HG02852 (cell line): Measurements from ENCODE around the gene NCAPD3.

ENCODE experiments used
- ATAC-seq: cut with Tn5 transposase; IDR thresholded peaks from one replicate; pipeline ENCODE4 v1.9.1; 2021; ENCODE audit warnings: mild to moderate bottlenecking, moderate library complexity; ENCODE audit not compliant: unreplicated experiment

The NCAPD3 gene

DNA sequence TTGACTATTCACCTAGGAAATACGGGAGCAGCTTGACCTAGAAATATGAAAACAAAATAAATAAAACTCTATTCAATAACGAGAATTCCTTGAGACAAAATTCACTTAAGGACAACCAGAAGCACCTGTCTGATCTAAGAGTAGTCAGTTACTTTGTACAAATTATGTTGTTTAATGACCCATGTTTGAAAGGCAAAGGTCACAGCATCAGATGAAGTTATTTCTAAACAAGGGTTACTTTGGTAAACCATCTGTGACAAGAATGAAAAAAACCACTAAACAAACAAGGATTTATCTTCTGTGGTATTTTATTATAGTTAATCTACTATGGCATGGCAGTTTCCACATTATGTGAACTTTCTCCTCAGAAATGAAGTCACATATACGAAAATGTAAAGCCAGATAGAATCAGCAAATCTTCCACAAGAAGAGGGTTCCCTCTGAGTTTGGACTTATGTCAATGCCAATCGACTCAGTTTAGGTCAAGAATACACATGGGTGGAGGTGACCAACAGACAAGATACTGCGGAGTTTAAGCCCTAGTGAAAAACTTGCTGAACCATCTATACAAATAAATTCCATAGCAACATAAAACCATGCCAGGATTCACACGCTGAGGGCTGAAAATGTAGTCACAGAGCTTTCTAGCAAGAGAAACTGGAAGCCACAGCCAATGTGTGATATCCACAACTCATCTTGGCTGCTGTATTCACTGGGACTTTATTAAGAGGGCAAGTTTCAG is 53.4 kb downstream of the NCAPD3 start:
- no peak for ATAC-seq

DNA sequence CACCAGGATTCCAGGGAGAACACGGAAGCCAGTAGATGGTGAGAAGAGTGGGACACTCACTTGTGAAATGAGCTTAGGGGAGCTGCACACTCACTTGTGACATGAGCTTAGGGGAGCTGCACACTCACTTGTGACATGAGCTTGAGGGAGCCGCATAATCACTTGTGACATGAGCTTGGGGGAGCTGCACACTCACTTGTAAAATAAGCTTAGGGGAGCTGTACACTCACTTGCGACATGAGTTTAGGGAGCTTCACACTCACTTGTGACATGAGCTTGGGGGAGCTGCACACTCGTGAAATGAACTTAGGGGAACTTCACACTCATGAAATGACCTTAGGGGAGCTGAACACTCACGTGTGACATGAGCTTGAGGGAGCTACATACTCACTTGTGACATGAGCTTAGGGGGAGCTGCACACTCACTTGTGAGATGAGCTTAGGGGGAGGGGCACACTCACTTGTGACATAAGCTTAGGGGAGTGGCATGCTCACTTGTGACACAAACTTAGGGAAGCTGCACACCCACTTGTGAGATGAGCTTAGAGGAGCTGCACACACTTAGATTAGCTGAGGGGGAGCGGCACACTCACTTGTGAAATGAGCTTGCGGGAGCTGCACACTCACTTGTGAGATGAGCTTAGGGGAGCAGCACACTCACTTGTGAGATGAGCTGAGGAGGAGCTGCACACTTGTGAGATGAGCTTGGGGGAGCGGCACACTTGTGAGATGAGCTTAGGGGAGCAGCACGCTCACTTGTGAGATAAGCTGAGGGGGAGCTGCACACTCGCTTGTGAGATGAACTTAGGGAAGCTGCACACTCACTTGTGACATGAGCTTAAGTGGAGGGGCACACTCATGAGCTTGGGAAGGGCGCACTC is 59.0 kb downstream of the NCAPD3 start:
- no peak for ATAC-seq

DNA sequence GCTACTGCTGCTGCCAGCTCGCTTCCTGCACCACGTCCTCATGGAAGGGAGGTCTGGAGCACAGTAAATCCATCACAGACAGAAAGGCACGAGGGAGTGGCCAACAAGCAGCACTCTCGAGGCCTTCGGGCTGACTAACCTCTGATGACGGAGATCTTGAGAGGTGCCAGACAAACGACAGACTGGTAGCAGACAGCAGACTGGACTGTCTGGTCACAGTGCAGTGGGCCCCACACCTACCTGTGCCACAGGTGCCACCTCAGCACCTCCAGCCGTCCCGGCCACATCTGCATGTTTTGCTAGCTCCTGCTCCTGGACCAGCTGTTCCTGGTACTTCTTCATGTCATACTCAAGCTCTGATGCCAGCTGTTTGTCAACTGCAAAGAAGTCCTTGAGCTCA is 64.1 kb downstream of the NCAPD3 start:
- ATAC-seq: no peak

DNA sequence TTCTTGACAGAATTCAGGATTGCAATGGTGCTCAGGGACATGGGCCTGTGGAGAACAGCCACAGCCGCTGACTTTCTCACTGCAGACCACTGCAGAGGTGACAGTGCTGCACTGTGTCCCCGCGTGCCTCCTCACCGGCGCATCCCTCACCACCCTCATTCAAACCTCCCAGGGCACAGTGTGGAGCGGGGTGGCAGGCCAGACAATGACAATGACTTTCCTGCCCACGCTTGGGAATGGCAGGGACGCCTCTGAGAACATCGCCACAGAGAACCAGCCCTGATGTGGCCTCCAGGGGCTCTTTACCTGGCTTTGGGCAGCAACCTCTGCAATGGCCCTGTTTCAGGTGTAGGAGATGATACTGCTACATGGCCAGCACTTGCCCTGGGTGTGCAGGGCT is 65.7 kb downstream of the NCAPD3 start:
- no peak for ATAC-seq

DNA sequence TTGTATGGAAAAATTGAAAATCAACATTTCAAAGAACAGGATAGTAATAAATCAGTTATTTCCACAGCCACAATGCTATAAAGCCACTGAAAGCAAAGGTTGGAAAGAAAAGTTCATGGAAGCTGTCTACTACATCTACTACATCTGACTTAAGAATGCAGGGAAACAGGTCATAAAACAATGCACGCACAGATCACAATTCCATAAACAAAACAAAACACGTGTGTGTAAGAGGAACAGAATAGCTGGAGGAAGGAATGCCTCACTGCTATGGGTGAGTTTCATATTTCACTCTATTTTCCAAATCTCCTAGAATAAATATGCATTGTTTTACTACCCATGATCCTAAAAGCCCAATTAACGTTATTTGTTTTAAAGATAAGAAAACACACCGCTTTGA is 66.3 kb downstream of the NCAPD3 start:
- no peak for ATAC-seq

DNA sequence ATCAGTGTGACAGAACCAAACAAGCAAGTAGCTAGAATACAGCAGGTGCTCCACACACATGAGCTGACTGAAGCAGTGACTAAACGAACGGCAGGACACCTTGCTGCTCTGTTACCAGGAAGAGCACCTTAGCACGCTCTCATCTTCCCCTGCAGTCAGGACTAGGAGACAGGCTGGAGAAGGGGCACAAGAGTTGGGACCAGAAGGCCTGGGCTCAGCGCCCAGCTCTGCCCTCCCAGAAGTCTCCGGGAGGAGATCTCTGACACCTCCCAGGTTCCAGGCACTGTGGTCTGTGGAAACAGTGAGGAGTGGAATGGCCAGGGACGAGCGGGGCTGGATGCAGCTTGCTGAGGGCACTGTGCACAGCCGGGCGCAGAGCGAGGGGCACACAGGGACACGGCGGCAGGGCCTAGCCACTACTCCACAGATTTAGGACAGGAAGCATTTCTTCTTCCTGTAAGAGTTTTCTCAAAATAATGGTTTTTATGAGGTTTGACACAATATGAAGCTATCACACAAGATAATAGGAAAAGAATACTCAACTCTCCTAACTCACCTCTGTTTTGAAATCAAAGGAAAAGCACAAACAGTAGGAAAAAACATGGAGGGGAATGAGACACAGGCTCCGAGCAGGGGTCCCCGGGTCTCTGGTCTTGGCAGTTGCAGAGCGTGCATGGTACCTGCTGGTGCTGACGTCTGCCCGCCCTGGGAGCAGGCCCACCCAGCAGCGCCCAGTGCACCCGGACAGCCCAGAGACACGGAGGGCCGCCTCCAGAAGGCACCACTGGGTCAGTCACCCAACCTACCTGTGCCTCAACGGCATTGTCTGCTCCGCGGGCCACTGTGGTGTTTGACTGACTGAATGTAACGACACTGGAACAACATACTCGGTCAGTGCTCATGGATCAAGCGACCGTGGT is 67.6 kb downstream of the NCAPD3 start:
- no peak for ATAC-seq

DNA sequence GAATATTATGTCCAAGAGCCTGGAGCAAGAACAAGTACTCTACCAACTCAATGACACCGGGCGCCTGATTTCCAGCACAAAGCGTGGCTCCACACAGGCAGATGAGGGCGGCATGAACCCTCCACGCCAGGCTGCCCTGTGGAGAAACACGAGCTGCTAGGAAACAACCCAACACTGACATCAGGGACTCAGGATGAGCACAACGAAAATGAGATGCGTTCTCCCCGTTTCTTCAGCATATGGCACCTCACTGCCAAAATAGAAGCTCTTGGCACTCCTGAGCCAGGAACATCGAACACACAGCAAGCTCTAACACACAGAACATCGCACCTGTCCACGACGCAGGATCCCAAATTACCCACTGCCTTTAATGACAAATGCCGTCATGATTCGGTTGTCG is 68.3 kb downstream of the NCAPD3 start:
- no peak for ATAC-seq

DNA sequence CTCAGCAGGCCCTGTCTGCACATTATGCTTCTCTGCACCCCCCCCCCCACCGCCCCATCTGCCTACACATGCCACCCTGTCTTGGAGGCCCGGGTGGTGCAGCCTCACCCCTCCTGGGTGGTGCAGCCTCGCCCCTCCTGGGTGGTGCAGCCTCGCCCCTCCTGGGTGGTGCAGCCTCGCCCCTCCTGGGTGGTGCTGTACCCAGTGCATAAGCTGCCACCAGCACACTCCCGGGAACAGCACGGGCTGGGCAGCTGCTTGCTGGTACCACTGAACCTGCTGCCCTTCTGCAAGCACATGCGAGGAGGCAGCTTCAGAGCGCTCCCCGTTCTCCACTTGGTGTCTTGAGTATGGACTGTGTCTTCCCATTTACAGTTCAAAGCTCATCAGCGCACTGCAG is 69.3 kb downstream of the NCAPD3 start:
- no peak for ATAC-seq

DNA sequence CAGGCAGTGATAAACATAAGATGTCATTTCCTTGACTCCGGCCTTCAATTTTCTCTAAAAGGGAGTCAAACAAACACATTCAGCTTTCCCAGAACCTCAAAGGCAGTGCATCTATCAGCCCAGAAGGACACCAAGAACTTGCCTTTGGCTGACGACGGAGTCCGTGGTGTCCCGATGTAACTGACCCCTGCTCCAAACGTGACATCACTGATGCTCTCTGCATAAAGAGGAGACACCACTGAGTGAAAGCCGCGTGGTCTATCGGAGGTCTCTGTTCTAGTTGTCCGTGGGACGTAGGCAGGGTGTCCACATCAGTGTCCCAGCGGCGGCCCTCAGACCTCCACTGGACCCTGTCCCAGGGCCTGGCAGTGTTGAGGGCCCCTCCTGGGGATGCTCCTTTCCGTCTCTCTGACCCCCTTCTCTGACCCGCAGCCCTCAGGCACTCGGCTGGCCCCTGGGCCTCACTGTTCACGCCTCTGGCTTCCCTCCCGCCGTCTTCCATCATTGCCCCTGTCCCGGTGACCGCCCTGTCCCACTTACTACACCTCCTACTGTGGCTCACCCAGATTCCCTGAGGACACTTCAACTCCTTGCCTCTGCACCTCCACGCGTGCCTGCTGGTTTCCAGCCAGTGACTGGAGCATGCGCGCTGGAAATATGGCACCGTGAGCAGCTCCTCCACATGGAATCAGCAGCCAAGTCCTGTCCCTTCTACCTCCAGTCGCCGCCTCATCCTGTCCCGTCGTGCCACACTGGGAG is 70.4 kb downstream of the NCAPD3 start:
- ATAC-seq: no peak

DNA sequence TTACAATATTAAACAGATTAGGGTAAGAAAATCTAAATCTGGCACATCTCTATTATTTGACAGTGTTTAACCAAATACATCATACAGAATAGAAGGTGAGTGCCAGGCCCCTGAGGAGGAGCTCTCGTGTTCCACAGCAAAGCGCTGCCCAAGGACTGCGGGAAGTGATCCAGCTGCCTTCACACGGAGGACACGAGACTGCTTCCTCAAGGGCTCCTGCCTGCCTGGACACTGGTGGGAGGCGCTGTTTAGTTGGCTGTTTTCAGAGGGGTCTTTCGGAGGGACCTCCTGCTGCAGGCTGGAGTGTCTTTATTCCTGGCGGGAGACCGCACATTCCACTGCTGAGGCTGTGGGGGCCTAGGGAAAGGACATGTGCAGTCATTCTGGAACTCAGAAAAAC is 71.1 kb downstream of the NCAPD3 start:
- ATAC-seq: no peak

DNA sequence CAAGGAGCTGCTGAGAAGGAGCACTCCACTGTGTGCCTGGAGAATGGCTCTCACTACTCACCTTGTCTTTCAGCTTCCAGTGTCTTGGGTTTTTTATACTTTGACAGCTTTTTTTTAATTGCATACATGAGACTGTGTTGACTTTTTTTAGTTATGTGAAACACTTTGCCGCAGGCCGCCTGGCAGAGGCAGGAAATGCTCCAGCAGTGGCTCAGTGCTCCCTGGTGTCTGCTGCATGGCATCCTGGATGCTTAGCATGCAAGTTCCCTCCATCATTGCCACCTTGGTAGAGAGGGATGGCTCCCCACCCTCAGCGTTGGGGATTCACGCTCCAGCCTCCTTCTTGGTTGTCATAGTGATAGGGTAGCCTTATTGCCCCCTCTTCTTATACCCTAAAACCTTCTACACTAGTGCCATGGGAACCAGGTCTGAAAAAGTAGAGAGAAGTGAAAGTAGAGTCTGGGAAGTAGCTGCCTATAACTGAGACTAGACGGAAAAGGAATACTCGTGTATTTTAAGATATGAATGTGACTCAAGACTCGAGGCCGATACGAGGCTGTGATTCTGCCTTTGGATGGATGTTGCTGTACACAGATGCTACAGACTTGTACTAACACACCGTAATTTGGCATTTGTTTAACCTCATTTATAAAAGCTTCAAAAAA is 72.6 kb downstream of the NCAPD3 start:
- ATAC-seq: no peak

DNA sequence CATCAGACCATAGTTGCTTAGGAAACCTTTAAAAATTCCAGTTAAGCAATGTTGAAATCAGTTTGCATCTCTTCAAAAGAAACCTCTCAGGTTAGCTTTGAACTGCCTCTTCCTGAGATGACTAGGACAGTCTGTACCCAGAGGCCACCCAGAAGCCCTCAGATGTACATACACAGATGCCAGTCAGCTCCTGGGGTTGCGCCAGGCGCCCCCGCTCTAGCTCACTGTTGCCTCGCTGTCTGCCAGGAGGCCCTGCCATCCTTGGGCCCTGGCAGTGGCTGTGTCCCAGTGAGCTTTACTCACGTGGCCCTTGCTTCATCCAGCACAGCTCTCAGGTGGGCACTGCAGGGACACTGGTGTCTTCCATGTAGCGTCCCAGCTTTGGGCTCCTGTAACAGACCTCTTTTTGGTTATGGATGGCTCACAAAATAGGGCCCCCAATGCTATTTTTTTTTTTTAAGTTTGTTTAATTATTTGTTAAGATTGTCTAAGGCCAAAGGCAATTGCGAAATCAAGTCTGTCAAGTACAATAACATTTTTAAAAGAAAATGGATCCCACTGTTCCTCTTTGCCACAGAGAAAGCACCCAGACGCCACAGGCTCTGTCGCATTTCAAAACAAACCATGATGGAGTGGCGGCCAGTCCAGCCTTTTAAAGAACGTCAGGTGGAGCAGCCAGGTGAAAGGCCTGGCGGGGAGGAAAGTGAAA is 73.4 kb downstream of the NCAPD3 start:
- ATAC-seq: no peak

DNA sequence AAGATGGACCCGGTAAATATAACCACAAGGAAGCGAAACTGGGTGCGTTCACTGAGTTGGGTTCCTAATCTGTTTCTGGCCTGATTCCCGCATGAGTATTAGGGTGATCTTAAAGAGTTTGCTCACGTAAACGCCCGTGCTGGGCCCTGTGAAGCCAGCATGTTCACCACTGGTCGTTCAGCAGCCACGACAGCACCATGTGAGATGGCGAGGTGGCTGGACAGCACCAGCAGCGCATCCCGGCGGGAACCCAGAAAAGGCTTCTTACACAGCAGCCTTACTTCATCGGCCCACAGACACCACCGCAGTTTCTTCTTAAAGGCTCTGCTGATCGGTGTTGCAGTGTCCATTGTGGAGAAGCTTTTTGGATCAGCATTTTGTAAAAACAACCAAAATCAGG is 74.4 kb downstream of the NCAPD3 start:
- no peak for ATAC-seq

DNA sequence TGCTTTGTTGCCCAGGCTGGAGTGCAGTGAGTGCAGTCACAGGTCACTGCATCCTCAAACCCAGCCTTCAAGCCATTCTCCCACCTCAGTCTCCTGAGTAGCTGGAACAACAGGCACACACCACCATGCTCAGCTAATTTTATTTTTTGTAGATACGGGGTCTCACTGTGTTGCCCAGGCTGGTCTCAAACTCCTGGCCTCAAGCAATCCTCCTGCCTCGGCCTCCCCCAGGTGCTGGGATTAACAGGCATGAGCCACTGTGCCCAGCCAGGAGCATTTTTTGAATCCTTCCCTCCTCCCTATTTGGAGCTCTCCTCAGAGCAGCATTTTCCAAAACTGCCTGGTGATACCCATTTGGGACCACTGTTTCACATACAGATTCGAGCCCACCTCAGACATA is 77.2 kb downstream of the NCAPD3 start:
- ATAC-seq: no peak

DNA sequence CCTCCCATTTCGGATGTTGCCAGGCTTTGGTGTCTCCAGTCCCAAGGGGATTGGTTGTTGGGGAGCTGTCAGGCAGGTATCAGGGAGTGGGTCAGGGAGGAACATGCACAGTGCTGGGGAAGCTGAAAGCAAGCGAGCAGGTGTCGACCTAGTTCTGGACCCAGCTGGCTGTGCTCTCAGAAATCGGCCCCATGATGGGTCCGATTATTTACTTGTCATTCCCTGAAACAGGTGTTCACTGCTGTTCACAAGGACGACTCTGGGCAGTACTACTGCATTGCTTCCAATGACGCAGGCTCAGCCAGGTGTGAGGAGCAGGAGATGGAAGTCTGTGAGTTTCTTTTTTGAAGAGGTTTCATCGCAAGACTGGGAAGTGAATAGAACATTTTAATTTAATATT is 78.1 kb downstream of the NCAPD3 start:
- no peak for ATAC-seq

DNA sequence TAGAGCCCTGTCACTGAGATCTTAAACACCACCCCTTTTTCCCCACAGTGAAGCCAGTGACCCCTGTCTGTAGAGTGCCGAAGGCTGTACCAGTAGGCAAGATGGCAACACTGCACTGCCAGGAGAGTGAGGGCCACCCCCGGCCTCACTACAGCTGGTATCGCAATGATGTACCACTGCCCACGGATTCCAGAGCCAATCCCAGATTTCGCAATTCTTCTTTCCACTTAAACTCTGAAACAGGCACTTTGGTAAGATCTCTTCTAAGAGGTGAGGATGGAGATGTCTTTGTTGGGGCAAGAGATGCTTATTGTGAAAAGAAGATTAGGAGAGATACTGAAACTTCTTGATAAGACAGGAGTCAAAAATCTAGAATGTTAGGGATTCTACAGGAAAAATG is 79.0 kb downstream of the NCAPD3 start:
- no peak for ATAC-seq

DNA sequence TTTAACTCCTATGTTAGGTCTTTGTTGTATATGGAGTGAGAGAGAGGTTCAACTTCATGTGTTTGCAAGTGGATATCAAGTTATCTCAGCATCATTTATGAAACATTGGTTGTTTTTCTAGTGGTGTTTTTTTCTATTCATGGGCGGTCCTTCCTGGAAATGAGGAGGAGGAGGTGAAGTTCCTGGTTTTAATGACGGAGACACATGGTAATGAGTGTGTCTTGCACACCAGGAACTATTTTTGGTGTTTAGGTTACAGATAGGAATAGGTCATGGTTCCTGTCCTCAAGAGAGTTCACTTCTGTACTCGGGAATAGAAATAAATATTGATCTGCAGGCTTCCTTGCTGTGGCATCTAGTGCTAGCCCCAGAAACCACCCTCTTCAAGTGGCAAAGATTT is 80.0 kb downstream of the NCAPD3 start:
- no peak for ATAC-seq

DNA sequence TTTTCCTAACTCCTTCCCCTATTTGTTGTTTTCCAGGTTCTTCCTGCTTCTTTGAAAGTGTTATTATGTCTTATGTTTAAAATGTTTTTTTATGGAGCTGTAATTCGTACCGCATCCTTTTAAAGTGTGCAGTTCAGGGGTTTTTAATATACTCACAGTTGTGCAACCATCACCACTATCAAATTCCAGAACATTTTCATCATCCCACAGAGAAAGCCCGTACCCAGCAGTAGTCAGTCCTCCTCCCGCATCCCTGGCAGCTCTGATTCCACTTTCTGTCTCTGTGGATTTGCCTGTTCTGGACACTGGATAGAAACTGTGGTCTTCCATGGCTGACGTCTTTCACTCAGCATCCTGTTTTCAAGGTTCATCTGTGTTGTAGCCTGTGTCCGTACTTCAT is 81.2 kb downstream of the NCAPD3 start:
- no peak for ATAC-seq

DNA sequence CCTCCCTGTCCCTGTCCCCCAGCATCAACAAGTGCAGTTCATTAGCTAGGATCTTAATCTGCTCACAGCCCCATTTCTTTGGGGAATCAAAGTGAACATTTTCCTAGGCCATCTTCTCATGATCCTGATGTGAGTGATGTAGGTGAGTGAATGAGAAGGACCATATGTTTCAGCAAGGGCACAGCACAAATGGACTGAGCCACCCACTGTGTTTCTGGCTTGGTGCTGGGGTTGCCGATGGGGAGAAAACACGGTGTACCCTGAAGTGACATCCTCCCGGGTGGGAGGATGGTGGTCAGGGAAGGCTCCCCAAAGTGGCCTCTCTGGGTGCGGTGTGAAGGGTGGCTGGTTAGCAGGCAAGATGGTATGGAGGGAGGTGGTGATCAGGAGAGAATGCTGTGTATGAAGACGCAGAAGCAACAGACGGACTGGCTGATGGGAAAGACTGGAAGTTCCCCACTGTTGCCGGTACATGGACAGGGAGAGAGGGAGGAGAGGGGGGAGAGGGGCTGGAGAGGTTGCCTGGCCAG is 82.7 kb downstream of the NCAPD3 start:
- ATAC-seq: no peak
